ENCODE data around the gene ALS2CL. TPM values are rescaled to one million over a fixed set of nuclear protein-coding genes. Genes with fewer than 3 reads are reported as not detected.

Gene ALS2CL
- total RNA-seq, 2 experiments from 2014 or later = 4.0 to 4.3 TPM

DNA sequence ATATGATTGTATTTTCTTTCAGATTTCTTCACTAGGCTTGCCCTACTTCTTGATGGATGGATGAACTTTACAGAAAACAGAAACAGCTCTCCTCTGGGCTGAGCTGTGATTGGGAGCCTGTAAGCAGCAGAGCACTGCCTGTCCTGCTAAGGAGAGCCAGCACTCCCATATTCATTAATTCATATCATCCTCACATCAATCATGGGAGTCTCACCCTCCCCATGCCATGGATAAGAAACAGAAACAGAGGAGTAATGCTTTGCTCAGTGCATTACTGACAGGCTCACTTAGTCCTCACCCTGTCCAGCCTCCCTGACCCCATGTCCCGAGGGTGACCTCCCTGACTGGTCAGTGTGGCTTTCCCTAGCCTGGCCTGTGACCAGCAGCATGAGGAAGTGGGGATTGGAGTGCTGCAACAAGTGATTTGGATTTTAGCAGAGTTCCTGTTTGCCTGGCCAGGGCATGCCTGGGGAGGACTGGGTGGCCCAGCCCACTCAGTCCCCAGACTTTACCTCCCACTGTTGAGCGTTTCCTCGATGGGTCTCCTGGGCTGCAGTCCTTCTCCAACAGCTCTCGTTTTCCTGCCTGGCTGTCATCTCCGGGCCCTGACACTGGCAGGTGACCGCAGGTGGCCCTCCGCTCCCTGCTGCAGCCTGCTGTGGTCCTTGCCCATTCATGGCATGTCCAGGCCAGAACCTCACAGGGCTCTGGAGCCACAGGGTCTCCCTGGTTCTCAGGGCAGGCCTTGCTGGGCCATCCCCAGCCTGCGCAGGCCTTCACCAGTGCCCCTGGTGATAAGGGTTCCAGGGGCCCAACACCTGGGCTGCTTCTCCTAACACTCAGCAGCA lies 6.4 kb upstream of the ALS2CL start:
- H3K9me3 Mint-ChIP-seq = no peaks in the 10 kb centered on the region
- peaks cover 2% of the 10 kb centered on the region for H3K27me3 Mint-ChIP-seq
- H3K4me1 Mint-ChIP-seq (ENCODE audit: low read depth) = peaks cover 28% of the 10 kb centered on the region
- intact Hi-C loops (cut with micrococcal nuclease) = loop anchor here (5.0 to 10.0 kb wide), 2 partner anchors 165 to 213 kb away; partner anchors contain the start of gene MYL3
- POLR2A ChIA-PET = no interaction called here
- H3K27ac Mint-ChIP-seq = no peak overlapping the region
- H3K36me3 Mint-ChIP-seq = no peaks in the 10 kb centered on the region
- H3K4me3 Mint-ChIP-seq = no peak overlapping the region
- no peak for DNase-seq
- CTCF ChIA-PET = interaction anchor here (1.4 to 1.7 kb wide), 2 partner anchors 8 to 196 kb away, joined by 4 to 5 read pairs; no protein-coding TSS in a partner anchor

GRCh38 chr3:46695962-46696894 lies 2.7 kb upstream of the ALS2CL start:
- ChIA-PET CTCF (interaction anchor here (1.0 to 1.9 kb wide), 5 partner anchors 23 to 213 kb away, joined by 3 to 10 read pairs (median 5); no protein-coding TSS in a partner anchor), POLR2A (no interaction called here)
- intact Hi-C loops (cut with micrococcal nuclease) = loop anchor here (5.0 kb wide), 1 partner anchor 209 kb away; no protein-coding TSS in a partner anchor
- DNase-seq = no peak
- peak overlapping the region; percentile 80 for H3K27ac Mint-ChIP-seq
- no peaks in the 10 kb centered on the region for H3K9me3 Mint-ChIP-seq
- no peaks in the 10 kb centered on the region for H3K27me3 Mint-ChIP-seq
- peaks cover 45% of the 10 kb centered on the region for H3K4me1 Mint-ChIP-seq (ENCODE audit: low read depth)
- peak overlapping the region; percentile 3 for H3K4me3 Mint-ChIP-seq
- no peaks in the 10 kb centered on the region for H3K36me3 Mint-ChIP-seq

GRCh38 chr3:46695177-46695961 lies 1.9 kb upstream of the ALS2CL start:
- peak overlapping the region; percentile 57 for H3K4me3 Mint-ChIP-seq
- intact Hi-C loops (cut with micrococcal nuclease) = loop anchor here (5.0 kb wide), 1 partner anchor 208 kb away; no protein-coding TSS in a partner anchor
- peak; percentile 63 for DNase-seq
- ChIA-PET CTCF (interaction anchor here (0.6 to 1.9 kb wide), 7 partner anchors 20 to 214 kb away, joined by 3 to 10 read pairs (median 5); no protein-coding TSS in a partner anchor), POLR2A (no interaction called here)
- peaks cover 49% of the 10 kb centered on the region for H3K4me1 Mint-ChIP-seq (ENCODE audit: low read depth)
- H3K27ac Mint-ChIP-seq = peak overlapping the region; percentile 80
- no peaks in the 10 kb centered on the region for H3K36me3 Mint-ChIP-seq
- H3K9me3 Mint-ChIP-seq = no peaks in the 10 kb centered on the region
- H3K27me3 Mint-ChIP-seq = no peaks in the 10 kb centered on the region

GRCh38 chr3:46694520-46694919 lies 1.0 kb upstream of the ALS2CL start:
- H3K4me3 Mint-ChIP-seq = peak overlapping the region; percentile 57
- H3K36me3 Mint-ChIP-seq = no peaks in the 10 kb centered on the region
- intact Hi-C loops (cut with micrococcal nuclease) = no loop called here
- ChIA-PET POLR2A (no interaction called here), CTCF (interaction anchor here (0.6 to 1.9 kb wide), 3 partner anchors 21 to 151 kb away, joined by 3 to 9 read pairs (median 5); no protein-coding TSS in a partner anchor)
- H3K27me3 Mint-ChIP-seq = no peaks in the 10 kb centered on the region
- DNase-seq = no peak
- no peak overlapping the region for H3K27ac Mint-ChIP-seq
- peaks cover 51% of the 10 kb centered on the region for H3K4me1 Mint-ChIP-seq (ENCODE audit: low read depth)
- H3K9me3 Mint-ChIP-seq = no peaks in the 10 kb centered on the region

DNA sequence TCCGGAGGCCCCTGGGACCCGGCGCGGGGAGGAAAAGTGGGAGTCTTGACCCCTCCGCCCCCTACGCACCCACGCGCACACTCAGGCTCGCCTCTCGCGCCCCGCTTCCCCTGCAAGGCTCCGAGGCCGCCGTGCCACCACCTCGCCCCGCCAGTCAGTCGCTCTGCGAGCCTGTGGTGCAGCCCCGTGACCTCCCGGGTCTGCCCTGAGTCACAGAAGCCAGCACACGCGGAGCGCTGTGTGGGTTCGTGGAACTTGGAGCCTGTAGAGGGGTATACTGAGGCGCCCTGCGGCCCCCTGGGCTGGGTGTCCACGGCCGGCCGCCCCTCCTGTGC lies 380 bp upstream of the ALS2CL start:
- Mint-ChIP-seq H3K4me1 (ENCODE audit: low read depth) (peaks cover 49% of the 10 kb centered on the region), H3K4me3 (peak overlapping the region; percentile 57), H3K27me3 (no peaks in the 10 kb centered on the region), H3K9me3 (no peaks in the 10 kb centered on the region), H3K36me3 (no peaks in the 10 kb centered on the region), H3K27ac (no peak overlapping the region)
- POLR2A ChIA-PET = no interaction called here
- CTCF ChIA-PET = interaction anchor here (1.5 to 2.0 kb wide), 2 partner anchors 22 to 216 kb away, joined by 5 to 7 read pairs; no protein-coding TSS in a partner anchor
- DNase-seq = peak; percentile 63
- intact Hi-C loops (cut with micrococcal nuclease) = no loop called here

DNA sequence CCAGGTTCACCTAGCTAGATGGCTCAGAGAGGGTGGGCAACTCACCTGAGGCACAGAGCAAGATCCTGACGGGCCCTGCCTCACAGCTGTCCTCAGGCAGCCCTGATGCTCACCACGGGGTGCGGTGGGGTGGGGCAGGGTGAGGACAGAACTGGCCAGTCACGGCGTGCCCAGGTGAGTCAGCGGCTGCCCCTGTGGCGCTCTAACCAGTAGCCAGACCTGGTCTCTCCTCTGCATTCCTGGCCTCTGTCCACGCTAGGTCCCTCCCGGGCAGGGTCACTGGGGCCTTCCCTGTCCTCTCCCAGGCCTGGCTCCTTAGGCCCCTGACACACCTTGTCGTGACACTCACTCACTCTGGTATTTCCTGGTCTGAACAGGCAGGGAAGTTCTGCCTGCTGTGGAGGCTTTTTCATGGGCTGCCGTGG lies 901 bp downstream of the ALS2CL start:
- ChIA-PET POLR2A (interaction anchor here (1.1 kb wide), 1 partner anchor 597 kb away, joined by 4 read pairs; no protein-coding TSS in a partner anchor), CTCF (interaction anchor here (0.7 to 2.0 kb wide), 5 partner anchors 14 to 217 kb away, joined by 3 to 8 read pairs (median 4); no protein-coding TSS in a partner anchor)
- H3K4me3 Mint-ChIP-seq = peak overlapping the region; percentile 76
- H3K27ac Mint-ChIP-seq = no peak overlapping the region
- H3K9me3 Mint-ChIP-seq = no peaks in the 10 kb centered on the region
- no peaks in the 10 kb centered on the region for H3K36me3 Mint-ChIP-seq
- H3K4me1 Mint-ChIP-seq (ENCODE audit: low read depth) = peaks cover 49% of the 10 kb centered on the region
- peak; percentile 14 for DNase-seq
- no peaks in the 10 kb centered on the region for H3K27me3 Mint-ChIP-seq
- intact Hi-C loops (cut with micrococcal nuclease) = no loop called here

GRCh38 chr3:46690798-46691197 lies 2.7 kb downstream of the ALS2CL start:
- intact Hi-C loops (cut with micrococcal nuclease) = no loop called here
- H3K27me3 Mint-ChIP-seq = no peaks in the 10 kb centered on the region
- ChIA-PET CTCF (no interaction called here), POLR2A (interaction anchor here (0.7 kb wide), 1 partner anchor 330 kb away, joined by 4 read pairs; no protein-coding TSS in a partner anchor)
- no peak overlapping the region for H3K4me3 Mint-ChIP-seq
- peaks cover 44% of the 10 kb centered on the region for H3K4me1 Mint-ChIP-seq (ENCODE audit: low read depth)
- DNase-seq = no peak
- no peaks in the 10 kb centered on the region for H3K36me3 Mint-ChIP-seq
- H3K9me3 Mint-ChIP-seq = no peaks in the 10 kb centered on the region
- no peak overlapping the region for H3K27ac Mint-ChIP-seq

DNA sequence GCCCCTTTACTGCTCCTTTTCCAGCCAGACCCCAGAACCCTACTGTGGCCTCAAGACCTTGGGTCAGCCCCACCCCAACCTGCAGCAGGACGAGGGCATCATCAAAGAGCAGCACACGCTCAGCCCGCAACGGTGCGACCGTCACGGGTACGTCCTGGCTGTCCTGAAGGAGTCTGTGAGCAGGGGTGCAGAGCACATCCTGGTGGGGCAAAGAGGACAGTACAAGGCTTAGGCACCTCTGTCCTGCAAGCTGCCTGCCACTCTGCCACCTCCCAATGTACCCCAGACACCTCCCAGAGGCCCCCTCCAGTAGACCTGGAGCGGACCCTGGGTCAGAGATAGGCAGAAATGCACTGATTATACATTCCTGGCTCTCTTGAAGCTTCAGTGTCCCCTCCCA lies 8.0 kb downstream of the ALS2CL start:
- POLR2A ChIA-PET = no interaction called here
- Mint-ChIP-seq H3K4me3 (no peak overlapping the region), H3K9me3 (no peaks in the 10 kb centered on the region), H3K27ac (no peak overlapping the region), H3K4me1 (ENCODE audit: low read depth) (peaks cover 5% of the 10 kb centered on the region), H3K36me3 (no peaks in the 10 kb centered on the region), H3K27me3 (no peaks in the 10 kb centered on the region)
- DNase-seq = no peak
- intact Hi-C loops (cut with micrococcal nuclease) = no loop called here
- CTCF ChIA-PET = no interaction called here

DNA sequence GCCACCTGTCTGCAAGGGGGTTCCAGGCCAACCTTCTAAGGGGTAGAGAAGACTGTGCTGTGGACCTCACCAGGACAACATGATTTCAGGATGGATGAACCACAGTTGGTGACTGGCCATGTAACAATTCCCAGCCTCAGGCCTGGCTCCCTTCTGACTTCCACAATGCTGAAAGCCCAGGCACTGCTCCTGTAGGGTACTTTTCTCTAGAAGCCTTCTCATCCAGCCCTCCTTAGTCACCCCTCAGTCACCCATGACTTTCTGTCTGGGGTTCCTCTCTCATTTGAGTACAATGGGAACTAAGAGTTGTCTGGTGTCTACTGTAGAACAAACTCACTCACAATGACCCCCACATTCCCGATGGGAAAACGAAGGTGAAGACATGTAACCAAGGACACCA lies 8.6 kb downstream of the ALS2CL start:
- CTCF ChIA-PET = interaction anchor here (1.3 kb wide), 1 partner anchor 55 kb away, joined by 3 read pairs; no protein-coding TSS in a partner anchor
- intact Hi-C loops (cut with micrococcal nuclease) = no loop called here
- no peak overlapping the region for H3K27ac Mint-ChIP-seq

GRCh38 chr3:46682974-46683373 lies 10.5 kb downstream of the ALS2CL start:
- Mint-ChIP-seq H3K9me3 (no peaks in the 10 kb centered on the region), H3K4me1 (ENCODE audit: low read depth) (no peaks in the 10 kb centered on the region), H3K36me3 (no peaks in the 10 kb centered on the region), H3K27ac (no peak overlapping the region), H3K4me3 (no peak overlapping the region), H3K27me3 (no peaks in the 10 kb centered on the region)
- CTCF ChIA-PET = no interaction called here
- intact Hi-C loops (cut with micrococcal nuclease) = no loop called here
- POLR2A ChIA-PET = no interaction called here
- DNase-seq = no peak

More for the DNA sequence above, 8.6 kb downstream of the ALS2CL start:
- H3K36me3 Mint-ChIP-seq = no peaks in the 10 kb centered on the region
- no peaks in the 10 kb centered on the region for H3K27me3 Mint-ChIP-seq
- no peaks in the 10 kb centered on the region for H3K9me3 Mint-ChIP-seq
- H3K4me1 Mint-ChIP-seq (ENCODE audit: low read depth) = peaks cover 2% of the 10 kb centered on the region
- no peak for DNase-seq
- POLR2A ChIA-PET = no interaction called here
- no peak overlapping the region for H3K4me3 Mint-ChIP-seq

DNA sequence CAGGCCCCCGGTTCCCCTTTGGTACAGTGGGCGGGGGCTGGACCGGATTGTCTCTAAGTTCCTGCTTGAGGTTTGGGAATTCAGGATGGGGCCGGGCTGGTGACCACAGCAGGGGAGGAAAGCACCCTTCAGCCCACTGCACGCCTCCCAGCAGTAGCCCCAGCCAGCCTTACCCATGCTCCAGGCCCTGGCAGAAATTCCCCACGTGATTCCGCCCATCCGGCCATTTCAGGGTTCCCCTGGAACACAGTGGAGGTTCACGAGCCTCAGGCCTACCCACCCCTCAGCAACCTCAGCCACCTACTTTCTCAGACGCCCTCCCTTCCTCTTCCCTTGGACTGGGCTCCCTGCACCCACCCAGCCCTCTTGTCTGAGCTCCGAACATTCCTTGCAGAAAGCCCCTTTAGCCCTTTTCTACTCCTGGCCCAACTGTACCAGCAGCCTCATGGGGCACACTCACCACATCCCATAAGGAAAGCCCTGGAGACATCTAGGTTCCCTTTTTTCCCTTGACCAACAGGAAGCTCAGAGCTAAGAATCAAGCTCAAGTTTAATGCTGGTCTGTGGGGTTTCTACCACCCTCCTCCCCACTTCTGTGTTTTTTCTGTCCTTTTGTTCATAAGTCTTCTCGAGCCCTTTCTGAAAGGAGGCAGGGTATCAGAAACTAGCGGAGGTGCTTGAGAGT lies 11.5 kb downstream of the ALS2CL start:
- Mint-ChIP-seq H3K27me3 (no peaks in the 10 kb centered on the region), H3K27ac (no peak overlapping the region), H3K36me3 (no peaks in the 10 kb centered on the region), H3K9me3 (no peaks in the 10 kb centered on the region), H3K4me3 (no peak overlapping the region), H3K4me1 (ENCODE audit: low read depth) (no peaks in the 10 kb centered on the region)
- DNase-seq = no peak
- intact Hi-C loops (cut with micrococcal nuclease) = no loop called here
- CTCF ChIA-PET = no interaction called here
- POLR2A ChIA-PET = no interaction called here
